Brain microvascular endothelial cell (primary cell): ENCODE measurements around the gene RGS7BP.
A peak's percentile ranks its signal among the peaks of the same experiment; 100 is the strongest.

ENCODE experiments used
- DNase-seq: peaks from one replicate; pipeline ENCODE4 v3.0.0-alpha.2; 2020
- H3K27ac ChIP-seq: fragments of 250-450 bp; sonication (Bioruptor Pico); 2 replicates; pipeline ENCODE4 v1.5.1; 2020; ENCODE audit warnings: mild to moderate bottlenecking, moderate library complexity
- H3K27me3 ChIP-seq: fragments of 250-450 bp; sonication (Bioruptor Pico); replicated peaks from 2 replicates; pipeline ENCODE4 v1.5.1; 2020; ENCODE audit warnings: mild to moderate bottlenecking
- H3K36me3 ChIP-seq: fragments of 250-450 bp; sonication (Bioruptor Pico); replicated peaks from 2 replicates; pipeline ENCODE4 v1.5.1; 2020; ENCODE audit warnings: mild to moderate bottlenecking
- H3K4me3 ChIP-seq: 2 replicates; pipeline ENCODE4 v1.5.1; 2011; ENCODE audit warnings: low read depth, mild to moderate bottlenecking, control low read depth, low read length, moderate library complexity
- CTCF ChIP-seq: IDR thresholded peaks from 2 replicates; pipeline ENCODE4 v1.5.1; 2011; ENCODE audit warnings: low read depth, mild to moderate bottlenecking, moderate library complexity, low read length, control low read depth, inconsistent platforms; ENCODE audit errors: missing control alignments
- in situ Hi-C: cut with HindIII; loops from 2 replicates; pipeline ENCODE4 v1.10.0; 2017; ENCODE audit warnings: low sequenced_read_pairs, low pct_ligation_motif_present

The RGS7BP gene

GRCh38 chr5:64505769-64506566 is at the start of gene RGS7BP:
Gene RGS7BP, plus strand, starts transcription at chr5:64506015. Its CDS starts 610 bp downstream, at chr5:64506625.
- Histone ChIP-seq H3K4me3 (peak within 1 kb of the TSS; percentile 53), H3K27me3 (peaks cover 12% of the 10 kb centered on the region)

GRCh38 chr5:64457846-64458245 is 48.0 kb upstream of the RGS7BP start:
- no peaks in the 10 kb centered on the region for H3K36me3 ChIP-seq
- in situ Hi-C loops, result no loop called here
- no peaks in the 10 kb centered on the region for H3K27me3 ChIP-seq
- DNase-seq, result no peak
- no peak overlapping the region for H3K27ac ChIP-seq
- H3K4me3 ChIP-seq, result no peak overlapping the region
- no peak for TF ChIP-seq CTCF

More at GRCh38 chr5:64505769-64506566, at the start of gene RGS7BP:
- Histone ChIP-seq H3K27ac (no peak within 1 kb of the TSS), H3K36me3 (no peaks in the 10 kb centered on the region)
- TF ChIP-seq CTCF, result no peak
- in situ Hi-C loops, result no loop called here
- peak; percentile 24 for DNase-seq

GRCh38 chr5:64458948-64459347 is 46.9 kb upstream of the RGS7BP start:
- Histone ChIP-seq H3K4me3 (no peak overlapping the region), H3K27ac (no peak overlapping the region), H3K27me3 (no peaks in the 10 kb centered on the region), H3K36me3 (no peaks in the 10 kb centered on the region)
- TF ChIP-seq CTCF, result no peak
- no peak for DNase-seq
- in situ Hi-C loops, result no loop called here

- TF ChIP-seq CTCF, result no peak
- H3K36me3 ChIP-seq, result no peaks in the 10 kb centered on the region
- no peak for DNase-seq
- in situ Hi-C loops, result no loop called here
- H3K27ac ChIP-seq, result no peak overlapping the region
- no peaks in the 10 kb centered on the region for H3K27me3 ChIP-seq
- no peak overlapping the region for H3K4me3 ChIP-seq
These were observed 43.4 kb upstream of the RGS7BP start for GRCh38 chr5:64462391-64462790.

GRCh38 chr5:64486163-64486562 is 19.7 kb upstream of the RGS7BP start:
- in situ Hi-C loops, result no loop called here
- no peak for DNase-seq
- Histone ChIP-seq H3K4me3 (no peak overlapping the region), H3K36me3 (no peaks in the 10 kb centered on the region), H3K27me3 (no peaks in the 10 kb centered on the region), H3K27ac (no peak overlapping the region)
- no peak for TF ChIP-seq CTCF

GRCh38 chr5:64487283-64487682 is 18.5 kb upstream of the RGS7BP start:
- DNase-seq, result no peak
- Histone ChIP-seq H3K36me3 (no peaks in the 10 kb centered on the region), H3K4me3 (no peak overlapping the region), H3K27me3 (no peaks in the 10 kb centered on the region), H3K27ac (no peak overlapping the region)
- no peak for TF ChIP-seq CTCF
- in situ Hi-C loops, result no loop called here
